Femur (tissue), 1 donor: ENCODE data around the gene PERCC1.

Experiments used
- DNase-seq: peaks from one replicate; pipeline ENCODE4 v3.0.0-alpha.2; 2017

The PERCC1 gene

DNA sequence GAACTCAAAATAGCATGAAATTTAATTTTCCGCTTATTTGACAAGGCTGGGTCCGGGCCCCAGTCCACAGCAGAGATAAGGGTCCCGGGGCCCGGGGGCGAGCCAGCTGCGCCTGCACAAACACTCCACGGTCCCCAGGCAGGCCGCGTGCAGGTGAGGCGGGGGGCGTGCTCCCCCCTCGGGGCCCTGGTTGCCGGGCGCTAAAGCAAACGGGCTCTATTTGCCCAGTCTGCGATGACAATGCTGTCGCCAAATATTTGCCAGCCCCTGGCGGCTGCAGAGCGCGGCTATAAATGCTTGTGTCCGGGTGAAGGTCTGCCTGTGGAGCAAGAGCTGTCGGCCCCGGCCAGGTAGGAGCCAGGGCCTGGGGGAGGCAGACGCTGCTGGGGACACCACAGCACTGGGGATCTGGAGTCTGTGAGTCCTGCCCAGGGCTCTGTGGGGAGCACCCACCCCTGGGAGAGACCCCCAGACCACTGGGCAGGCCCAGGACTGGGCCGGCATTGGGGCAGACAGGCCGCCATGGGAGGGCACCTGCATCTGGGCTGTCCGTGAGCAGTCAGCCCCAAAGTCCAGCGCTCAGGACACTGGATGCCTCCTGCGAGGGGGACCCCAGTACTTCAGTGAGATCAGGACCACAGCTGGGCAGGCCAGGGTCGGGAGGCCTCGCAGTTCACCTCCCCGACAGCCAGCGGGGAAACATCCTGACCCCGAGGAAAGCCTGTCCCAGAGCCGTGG, at the start of gene PERCC1:
Gene PERCC1 (plus strand): TSS at position 320 of the 738 bp plus-strand sequence. CDS start 1,516 bp downstream, outside the sequence.
- no peak for DNase-seq

GRCh38 chr16:1381612-1382406, 49.1 kb upstream of the PERCC1 start:
- peak; percentile 14 for DNase-seq

GRCh38 chr16:1383556-1383955, 47.3 kb upstream of the PERCC1 start:
- DNase-seq, result no peak

DNA sequence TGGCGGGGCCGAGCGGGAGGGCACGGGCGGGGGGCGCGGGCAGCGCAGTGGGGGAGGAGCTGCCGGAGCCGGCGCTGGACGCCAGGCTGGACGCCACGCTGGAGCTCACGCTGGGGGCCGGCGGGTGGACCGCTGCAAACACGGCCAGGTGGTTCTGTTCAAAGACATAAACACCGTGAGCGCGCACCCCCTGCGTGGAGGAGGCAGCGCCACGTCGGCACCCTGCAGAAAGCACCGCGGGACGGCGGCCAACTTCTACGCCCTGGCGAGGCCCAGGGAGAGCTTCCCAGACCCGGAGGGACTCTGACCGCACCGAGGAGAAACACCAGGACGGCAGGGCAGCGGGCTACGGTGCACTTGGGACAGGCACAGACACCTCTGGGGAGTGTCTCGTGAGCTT, 45.6 kb upstream of the PERCC1 start:
- DNase-seq, result no peak

- no peak for DNase-seq
Observed at GRCh38 chr16:1387331-1387730, 43.5 kb upstream of the PERCC1 start.

GRCh38 chr16:1389762-1390161, 41.1 kb upstream of the PERCC1 start:
- DNase-seq, result no peak

DNA sequence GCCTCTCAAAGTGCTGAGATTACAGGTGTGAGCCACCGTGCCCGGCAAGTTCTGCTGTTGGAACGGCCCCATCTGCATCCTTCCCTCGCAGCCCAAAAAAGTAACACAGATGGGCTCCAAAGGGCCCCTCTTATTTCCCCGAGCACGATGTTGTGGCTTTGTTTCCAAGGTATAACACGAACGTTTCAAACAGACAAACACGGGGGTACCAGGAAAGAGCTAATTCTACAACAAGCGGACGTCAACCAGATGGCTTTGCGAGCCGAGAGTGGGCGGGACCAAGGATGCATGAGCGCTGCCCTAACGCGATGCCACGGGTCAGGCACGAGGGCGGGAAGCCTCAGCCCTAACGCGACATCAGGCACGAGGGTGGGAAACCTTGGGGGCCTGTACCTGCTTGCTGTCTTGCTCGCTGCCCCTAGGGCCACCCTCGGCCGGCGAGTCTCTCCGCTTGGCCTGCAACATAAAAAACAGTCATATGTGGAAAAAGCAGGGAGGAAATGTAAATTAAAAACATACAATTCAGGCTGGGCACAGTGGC, 40.6 kb upstream of the PERCC1 start:
- DNase-seq, result no peak

GRCh38 chr16:1392826-1393225, 38.1 kb upstream of the PERCC1 start:
- no peak for DNase-seq

DNA sequence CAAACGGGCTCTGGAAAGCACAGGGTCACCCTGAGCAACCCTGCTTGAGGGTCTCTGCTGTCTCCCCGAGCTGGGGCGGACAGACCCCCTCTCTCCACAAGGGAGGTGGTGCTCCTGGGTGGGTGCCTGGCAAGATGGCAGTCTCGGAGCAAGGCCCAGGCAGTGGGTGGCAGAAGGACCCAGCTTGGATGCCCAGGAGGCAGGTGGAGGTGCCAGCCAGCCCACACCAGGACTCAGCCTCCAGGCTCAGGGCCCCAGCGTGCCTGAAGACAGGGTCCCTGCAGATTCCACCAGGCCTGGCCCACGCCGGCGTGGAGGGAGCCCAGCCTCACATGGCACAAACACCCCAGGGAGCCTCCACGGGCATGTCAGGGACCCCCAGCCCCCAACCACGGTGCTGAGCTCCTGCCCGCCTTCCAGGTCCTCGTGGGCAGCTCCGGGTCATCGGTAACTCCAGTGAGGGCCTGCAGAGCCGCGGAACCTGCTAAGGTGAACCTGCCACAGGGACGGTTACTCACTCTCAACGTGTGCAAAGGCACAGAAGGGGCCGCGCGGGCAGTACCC, 37.2 kb upstream of the PERCC1 start:
- DNase-seq, result no peak

DNA sequence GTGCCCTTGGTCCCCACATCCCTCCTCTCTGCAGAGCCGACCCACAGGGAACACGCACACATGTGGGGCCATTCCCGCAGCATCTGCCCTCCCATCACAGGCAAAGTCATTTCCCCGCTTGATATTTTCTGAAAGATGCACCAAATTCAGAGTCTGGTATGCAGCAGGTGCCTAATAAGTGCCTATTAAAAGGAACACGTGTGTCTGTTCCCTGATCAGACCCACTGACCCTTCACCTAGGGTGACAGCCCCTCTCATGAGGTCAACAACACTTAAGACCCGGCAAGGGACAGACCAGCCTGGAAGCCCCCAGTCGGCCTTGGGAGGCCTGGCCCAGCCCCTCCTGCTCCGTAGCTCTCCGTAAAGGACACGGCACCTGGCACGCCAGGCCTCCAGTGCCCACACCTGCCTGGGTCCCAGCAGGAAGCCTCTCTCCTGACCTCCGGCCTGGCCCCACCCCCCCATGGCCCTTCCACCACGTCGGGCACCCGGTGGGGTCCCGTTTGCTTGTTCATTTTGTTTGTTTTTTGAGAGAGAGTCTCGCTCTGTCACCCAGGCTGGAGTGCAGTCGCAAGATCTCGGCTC, 36.4 kb upstream of the PERCC1 start:
- DNase-seq, result no peak

DNA sequence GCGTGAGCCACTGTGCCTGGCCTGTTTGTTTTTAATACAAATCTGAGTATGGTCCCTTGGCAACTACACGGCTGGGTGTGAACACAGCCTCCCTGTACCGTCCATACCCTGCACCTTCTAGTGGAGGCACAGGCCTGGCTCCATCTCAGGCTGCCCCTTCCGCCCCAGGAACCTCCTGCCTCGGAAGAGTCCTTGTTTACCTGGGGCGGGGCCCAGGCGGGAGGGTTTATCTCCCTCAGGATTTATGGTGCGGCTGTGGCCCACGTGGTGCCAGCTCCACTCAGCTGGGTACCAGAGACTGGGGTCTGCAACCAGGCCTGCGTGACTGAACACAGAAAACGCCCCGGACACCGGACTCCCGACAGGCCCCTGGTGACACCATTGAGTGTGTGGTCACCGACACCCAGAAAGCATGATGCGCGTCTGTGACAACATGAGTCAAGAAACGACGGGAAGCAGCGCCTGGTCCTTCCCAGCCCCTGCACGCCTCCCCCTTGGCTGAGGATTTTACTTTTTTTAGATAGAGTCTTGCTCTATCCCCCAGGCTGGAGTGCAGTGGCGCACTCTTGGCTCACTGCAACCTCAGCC, 35.3 kb upstream of the PERCC1 start:
- DNase-seq, result no peak

GRCh38 chr16:1397779-1398178, 33.1 kb upstream of the PERCC1 start:
- DNase-seq, result no peak

DNA sequence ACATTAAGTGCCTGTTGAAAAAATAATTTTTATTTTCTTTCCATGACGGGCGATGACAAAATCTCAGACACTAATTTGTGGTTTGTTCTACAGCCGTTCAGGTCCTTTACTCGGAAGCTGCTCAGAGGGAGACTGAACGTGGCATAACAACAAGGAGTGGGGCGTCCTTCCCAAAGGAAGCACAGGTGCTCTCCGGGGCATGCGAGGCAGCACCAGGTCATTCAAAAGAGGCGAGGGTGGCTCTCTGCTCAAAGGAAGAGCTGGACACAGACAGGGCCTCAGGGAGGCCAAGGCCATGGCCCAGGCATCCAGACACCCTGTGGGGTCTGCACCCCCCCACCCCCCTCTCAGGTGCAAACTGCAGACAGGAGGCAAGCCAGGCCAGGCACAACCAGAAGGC, 32.5 kb upstream of the PERCC1 start:
- no peak for DNase-seq

GRCh38 chr16:1398826-1399581, 31.9 kb upstream of the PERCC1 start:
- DNase-seq, result no peak

DNA sequence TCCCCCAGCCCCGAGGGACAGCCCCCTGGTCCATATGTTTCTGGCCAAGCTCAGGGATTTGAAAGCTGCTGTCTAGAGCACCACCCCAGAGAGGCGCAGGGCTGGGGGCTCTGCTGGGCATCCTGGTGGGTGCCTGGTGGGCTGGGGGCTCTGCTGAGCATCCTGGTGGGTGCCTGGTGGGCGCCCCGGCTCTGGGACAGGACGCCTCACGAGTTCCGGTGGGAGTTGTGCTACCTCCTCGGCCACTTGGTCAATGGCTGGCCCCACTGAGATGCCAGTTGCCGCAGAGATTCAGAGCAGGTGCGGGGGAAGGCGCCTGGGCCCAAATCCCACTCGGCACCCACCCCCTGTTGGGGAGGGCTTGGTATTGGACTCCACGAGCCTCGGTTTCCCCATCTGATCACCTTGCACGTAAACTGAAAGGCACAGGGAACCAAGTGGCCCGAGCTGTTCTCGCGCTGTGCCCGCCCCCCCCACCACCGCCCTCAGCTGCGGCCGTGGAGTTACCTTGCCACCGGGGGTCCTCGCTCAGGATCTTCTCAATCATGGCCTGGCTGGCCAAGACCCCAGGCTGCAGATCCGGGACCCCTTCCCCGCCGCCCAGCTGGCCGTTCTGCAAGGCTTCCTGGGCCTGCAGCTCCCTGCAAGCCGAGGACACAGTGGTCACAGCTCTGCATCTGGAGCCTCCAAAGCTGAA, 29.7 kb upstream of the PERCC1 start:
- DNase-seq, result no peak

DNA sequence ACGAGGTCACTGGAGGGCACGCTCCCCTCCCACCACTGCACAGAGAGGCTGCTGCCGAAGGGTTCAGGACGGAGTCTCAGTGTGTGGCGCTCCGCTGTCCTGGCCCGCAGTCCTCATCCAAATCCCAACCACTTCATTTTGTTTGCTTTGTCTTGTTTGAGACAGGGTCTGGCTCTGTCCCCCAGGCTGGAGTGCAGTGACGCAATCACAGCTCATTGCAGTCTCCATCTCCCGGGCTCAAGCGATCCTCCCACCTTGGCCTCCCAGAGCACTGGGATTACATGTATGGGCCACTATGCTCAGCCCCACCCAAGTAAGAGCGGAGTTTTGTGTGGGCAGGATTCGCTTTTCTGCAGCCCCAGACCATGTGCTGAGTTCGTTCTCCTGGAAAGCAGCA, 29.1 kb upstream of the PERCC1 start:
- DNase-seq, result no peak

DNA sequence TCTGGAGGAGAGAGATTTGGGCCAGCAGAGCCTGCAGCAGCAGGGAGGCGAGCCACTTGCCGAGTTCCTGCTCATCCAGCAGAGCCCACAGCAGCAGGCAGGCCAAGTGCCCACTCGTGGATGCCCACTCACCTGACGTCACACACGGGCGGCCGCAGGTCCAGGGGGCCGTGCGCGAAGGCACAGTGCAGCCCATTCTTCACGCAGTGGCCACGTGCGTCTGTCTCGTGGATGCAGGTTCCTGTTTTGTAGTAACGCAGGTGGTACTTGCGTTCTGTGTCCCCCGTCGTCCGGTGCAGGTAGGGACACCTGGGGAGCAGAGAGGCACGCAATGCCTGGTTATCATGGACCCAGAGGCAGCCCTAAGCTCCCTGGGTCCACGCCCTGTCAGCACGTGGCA, 27.8 kb upstream of the PERCC1 start:
- no peak for DNase-seq

- no peak for DNase-seq
Observed at GRCh38 chr16:1403733-1404132, 27.1 kb upstream of the PERCC1 start.

- no peak for DNase-seq
Observed at GRCh38 chr16:1407753-1408152, 23.1 kb upstream of the PERCC1 start.

GRCh38 chr16:1408171-1408837, 22.6 kb upstream of the PERCC1 start:
- DNase-seq, result peak; percentile 95

DNA sequence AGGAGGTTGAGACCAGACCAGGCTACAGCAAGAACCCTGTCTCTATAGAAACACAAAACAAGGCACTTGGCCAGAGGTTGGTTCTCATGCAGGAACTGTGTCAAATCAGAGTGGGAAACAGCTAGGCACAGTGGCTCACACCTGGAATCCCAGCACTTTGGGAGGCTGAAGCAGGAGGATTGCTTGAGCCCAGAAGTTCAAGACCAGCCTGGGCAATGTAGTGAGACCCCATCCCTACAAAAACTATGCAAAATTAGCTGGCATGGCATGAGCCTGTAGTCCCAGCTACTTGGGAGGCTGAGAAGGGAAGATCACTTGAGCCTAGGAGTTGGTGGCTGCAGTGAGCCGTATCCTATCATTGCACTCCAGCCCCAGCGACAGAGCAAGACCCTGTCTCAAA, 18.0 kb upstream of the PERCC1 start:
- DNase-seq, result no peak
